Pancreas (tissue), 10 donors: Measurements from ENCODE around the gene CLSTN3. TPM values are rescaled to one million over a fixed set of nuclear protein-coding genes. Genes with fewer than 3 reads are reported as not detected.
A peak's percentile ranks its signal among the peaks of the same experiment; 100 is the strongest.

ENCODE experiments used
- ATAC-seq, 4 donors: fragments of 200-7000 bp; cut with Tn5 transposase; one replicate each; pipeline versions ENCODE4 v1.8.0 to v1.9.1; 2020; ENCODE audit warnings: mild to moderate bottlenecking in 4 of 4, moderate library complexity in 4 of 4
- DNase-seq, 6 donors: peaks; one replicate each; pipeline ENCODE4 v3.0.0-alpha.2; 2020
- FAIRE-seq: peaks from 2 replicates; lab custom pipeline; 2012; peaks lifted over from hg19 to GRCh38; lab: Jason Lieb, UNC
- H3K27ac ChIP-seq, 4 donors: fragments of 200-600 bp; sonication (generic); 1 replicate in 3 of 4; 2 replicates in 1 of 4; pipeline versions ENCODE4 v1.5.0 to v1.8.0; 2020
- H3K27me3 ChIP-seq, 4 donors: fragments of 200-600 bp; one replicate each; pipeline ENCODE4 v1.8.0; 2021
- H3K36me3 ChIP-seq, 3 donors: fragments of 200-600 bp; sonication (generic) in 1 of 3; one replicate each; pipeline versions ENCODE4 v1.5.0 to v1.8.0; 2020 to 2021
- H3K4me1 ChIP-seq, 3 donors: fragments of 200-600 bp; one replicate each; pipeline ENCODE4 v1.8.0; 2021
- H3K4me3 ChIP-seq, 4 donors: fragments of 200-600 bp; sonication (generic) in 2 of 4; one replicate each; pipeline versions ENCODE4 v1.5.0 to v1.8.0; 2020 to 2021
- H3K9me3 ChIP-seq, 4 donors: fragments of 200-600 bp; one replicate each; pipeline ENCODE4 v1.8.0; 2021
- WGBS, 2 donors: extraction: QIAGEN DNeasy Blood & Tissue Kit; methylation state at CpG; one replicate each; pipeline ENCODE4 v1.1.7; 2013; 5-methylcytosine and 5-hydroxymethylcytosine counted together
- intact Hi-C, 3 donors: fragments of 100-400 bp; cut with DNase I; formaldehyde crosslinking; loops; one replicate each; pipeline versions ENCODE4 v1.11.1 to v1.14.2; 2022
- polyA plus RNA-seq, 2 donors: library from polyadenylated mRNA; stranded (reverse); fragments of 200-250 nt; gene quantifications; one replicate each; pipeline ENCODE4 v1.2.3, GENCODE V29; 2013
- total RNA-seq, 6 donors: library from RNA; stranded (reverse); fragmentation: NEBNext Ultra II Directional in 4 of 6; extraction: Animal tissue kit (Norgen Biotek cat#: 25700) in 4 of 6; gene quantifications; one replicate each; pipeline versions ENCODE4 v1.2.1 to v1.2.4, GENCODE V29; 2021 to 2023
- TF ChIP-seq, protein P1 (sequence below), 4 donors: fragments of 200-600 bp; sonication (generic) in 3 of 4; IDR thresholded peaks; one replicate each; pipeline versions ENCODE4 v1.5.0 to v1.8.0; 2021; ENCODE audit warnings: antibody characterized with exemption in 4 of 4
- donor health status: healthy with polysubstance abuse.
- donor health status: DM: no; HTN: no; CAD: no; lungs with moderate emphysema.
- donor health status: DM: no; HTN: no; CAD: no.
- donor health status: control.
- donor health status: control.
- donor health status: Bipolar disorder and iron deficiency.
- donor health status: DM: yes; HTN: yes; CAD: no.
- donor health status: DM: no; HTN: no; CAD: no.
- donor health status: DM: no; HTN: no; CAD: no.
- donor health status: DM: yes; HTN: yes; CAD: no.

The CLSTN3 gene
- total and polyA plus RNA-seq, 8 donors = 7.8 to 26.2 (median 18.0) TPM

DNA sequence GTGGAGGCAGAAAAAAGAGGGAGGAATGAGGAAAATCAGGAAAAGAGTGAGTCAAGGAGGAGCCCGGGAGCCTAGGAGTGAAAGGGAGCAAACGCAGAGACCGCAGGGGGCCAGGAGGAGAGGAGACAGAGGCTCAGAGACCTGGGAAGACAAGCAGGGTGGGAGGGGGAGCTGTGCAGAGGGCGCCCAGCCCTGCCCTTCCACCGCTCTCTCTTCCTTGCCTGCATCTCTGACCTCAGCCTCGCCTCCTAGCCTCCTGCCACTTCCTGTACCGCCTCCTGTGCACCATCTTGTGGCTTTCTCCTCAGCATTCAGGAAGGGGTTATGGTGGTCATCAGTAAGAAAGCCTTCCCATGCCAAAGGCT, 1.3 kb downstream of the CLSTN3 start:
- H3K4me1 ChIP-seq = peaks cover 0 to 6% (median 5%) of the 10 kb centered on the region in 3 donors
- no peaks in the 10 kb centered on the region for H3K27me3 ChIP-seq
- peak overlapping the region in 2 of 4 donors; percentile 73 to 74 for H3K4me3 ChIP-seq
- peaks cover 0 to 4% (median 0%) of the 10 kb centered on the region in 3 donors for H3K36me3 ChIP-seq
- intact Hi-C loops = no loop called here
- FAIRE-seq (no peak), DNase-seq (no peak), ATAC-seq (no peak)
- no peak overlapping the region for H3K27ac ChIP-seq
- 40 to 56% methylated on average over 6 to 7 of the region's 7 CpGs for WGBS, 2 donors
- H3K9me3 ChIP-seq = no peaks in the 10 kb centered on the region
- TF ChIP-seq, protein P1, sequence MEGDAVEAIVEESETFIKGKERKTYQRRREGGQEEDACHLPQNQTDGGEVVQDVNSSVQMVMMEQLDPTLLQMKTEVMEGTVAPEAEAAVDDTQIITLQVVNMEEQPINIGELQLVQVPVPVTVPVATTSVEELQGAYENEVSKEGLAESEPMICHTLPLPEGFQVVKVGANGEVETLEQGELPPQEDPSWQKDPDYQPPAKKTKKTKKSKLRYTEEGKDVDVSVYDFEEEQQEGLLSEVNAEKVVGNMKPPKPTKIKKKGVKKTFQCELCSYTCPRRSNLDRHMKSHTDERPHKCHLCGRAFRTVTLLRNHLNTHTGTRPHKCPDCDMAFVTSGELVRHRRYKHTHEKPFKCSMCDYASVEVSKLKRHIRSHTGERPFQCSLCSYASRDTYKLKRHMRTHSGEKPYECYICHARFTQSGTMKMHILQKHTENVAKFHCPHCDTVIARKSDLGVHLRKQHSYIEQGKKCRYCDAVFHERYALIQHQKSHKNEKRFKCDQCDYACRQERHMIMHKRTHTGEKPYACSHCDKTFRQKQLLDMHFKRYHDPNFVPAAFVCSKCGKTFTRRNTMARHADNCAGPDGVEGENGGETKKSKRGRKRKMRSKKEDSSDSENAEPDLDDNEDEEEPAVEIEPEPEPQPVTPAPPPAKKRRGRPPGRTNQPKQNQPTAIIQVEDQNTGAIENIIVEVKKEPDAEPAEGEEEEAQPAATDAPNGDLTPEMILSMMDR (IDR thresholded peaks at IDR 0.05) = no peak

DNA sequence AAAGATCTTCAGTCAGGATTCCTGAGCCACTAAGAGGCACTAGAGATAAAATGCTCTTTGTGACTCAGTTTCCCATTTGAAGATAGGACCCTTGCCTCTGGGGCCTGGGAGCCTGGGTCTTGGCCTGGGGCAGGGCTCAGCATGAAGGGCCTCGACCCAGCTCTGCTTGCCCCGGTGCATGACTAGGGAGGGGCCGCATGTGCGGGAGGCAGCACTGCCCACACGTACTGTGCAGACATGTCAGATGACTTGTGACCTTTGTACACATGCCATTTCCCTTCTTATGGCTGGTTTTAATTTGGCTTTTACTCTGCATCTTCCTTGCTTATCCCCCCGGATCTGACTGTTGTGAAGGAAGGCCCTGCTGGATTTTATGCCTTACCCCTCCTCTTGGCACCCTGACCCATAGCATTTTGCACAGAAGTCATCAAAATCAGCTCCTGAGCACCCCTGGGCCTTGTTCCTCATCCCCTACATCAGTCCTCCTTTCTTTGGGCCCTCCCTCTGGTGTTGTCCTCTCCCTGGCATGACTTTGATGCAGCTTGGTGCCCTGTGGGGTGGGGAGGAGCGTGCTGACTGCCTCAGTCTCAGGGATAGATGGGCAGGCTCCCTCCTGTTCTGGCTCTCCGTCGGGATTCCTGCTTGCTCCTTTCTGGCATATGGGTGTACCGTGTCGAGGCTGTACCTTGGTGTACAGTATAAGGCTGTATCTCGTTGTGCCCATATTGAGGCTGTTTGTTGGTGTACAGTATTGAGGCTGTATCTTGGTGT, 4.4 kb downstream of the CLSTN3 start:
- no peaks in the 10 kb centered on the region for H3K9me3 ChIP-seq
- peaks cover 0 to 1% (median 0%) of the 10 kb centered on the region in 3 donors for H3K4me1 ChIP-seq
- H3K4me3 ChIP-seq = no peak overlapping the region
- H3K27me3 ChIP-seq = no peaks in the 10 kb centered on the region
- TF ChIP-seq, protein P1 (IDR thresholded peaks at IDR 0.05) = no peak
- WGBS, 2 donors = 84 to 88% methylated on average over 12 of the region's 12 CpGs
- DNase-seq = no peak
- FAIRE-seq = no peak
- ATAC-seq = no peak
- peaks cover 0 to 10% (median 0%) of the 10 kb centered on the region in 3 donors for H3K36me3 ChIP-seq
- H3K27ac ChIP-seq = no peak overlapping the region
- intact Hi-C loops = no loop called here

DNA sequence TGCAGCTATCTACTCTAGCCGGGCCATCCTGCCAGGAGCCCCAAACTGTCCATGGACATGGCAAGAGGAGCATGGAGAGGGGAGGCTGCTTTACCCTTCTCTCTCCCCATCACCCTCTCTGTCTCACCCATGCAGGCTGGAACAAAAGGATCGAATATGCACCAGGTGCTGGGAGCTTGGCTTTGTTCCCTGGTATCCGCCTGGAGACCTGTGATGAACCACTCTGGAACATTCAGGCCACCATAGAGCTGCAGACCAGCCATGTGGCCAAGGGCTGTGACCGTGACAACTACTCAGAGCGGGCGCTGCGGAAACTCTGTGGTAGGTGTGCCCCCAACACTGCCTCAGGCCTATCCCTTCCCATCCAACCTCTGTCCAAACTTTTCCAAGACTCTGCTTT, 5.9 kb downstream of the CLSTN3 start:
- no peak overlapping the region for H3K4me3 ChIP-seq
- no peak for ATAC-seq
- H3K9me3 ChIP-seq = no peaks in the 10 kb centered on the region
- H3K4me1 ChIP-seq = no peaks in the 10 kb centered on the region
- TF ChIP-seq, protein P1 (IDR thresholded peaks at IDR 0.05) = no peak
- no peak overlapping the region for H3K27ac ChIP-seq
- no peak for FAIRE-seq
- peaks cover 0 to 10% (median 0%) of the 10 kb centered on the region in 3 donors for H3K36me3 ChIP-seq
- 88 to 89% methylated on average over 7 of the region's 7 CpGs for WGBS, 2 donors
- intact Hi-C loops = no loop called here
- no peak for DNase-seq
- H3K27me3 ChIP-seq = no peaks in the 10 kb centered on the region

DNA sequence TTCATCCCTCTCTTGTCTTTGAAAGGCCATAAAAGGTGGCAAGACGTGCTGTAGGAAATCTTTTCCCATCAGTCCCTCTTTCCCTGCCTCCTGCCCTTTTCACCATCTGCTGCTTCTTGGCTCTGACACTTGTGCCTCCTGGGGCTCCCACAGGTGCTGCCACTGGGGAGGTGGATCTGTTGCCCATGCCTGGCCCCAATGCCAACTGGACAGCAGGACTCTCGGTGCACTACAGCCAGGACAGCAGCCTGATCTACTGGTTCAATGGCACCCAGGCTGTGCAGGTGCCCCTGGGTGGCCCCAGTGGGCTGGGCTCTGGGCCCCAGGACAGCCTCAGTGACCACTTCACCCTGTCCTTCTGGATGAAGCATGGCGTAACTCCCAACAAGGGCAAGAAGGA, 6.5 kb downstream of the CLSTN3 start:
- TF ChIP-seq, protein P1 (IDR thresholded peaks at IDR 0.05) = no peak
- no peaks in the 10 kb centered on the region for H3K9me3 ChIP-seq
- WGBS, 2 donors = 88 to 89% methylated on average over 3 of the region's 3 CpGs
- H3K4me1 ChIP-seq = no peaks in the 10 kb centered on the region
- H3K27ac ChIP-seq = no peak overlapping the region
- no peak for DNase-seq
- no peak for ATAC-seq
- no peak overlapping the region for H3K4me3 ChIP-seq
- H3K36me3 ChIP-seq = peaks cover 0 to 10% (median 0%) of the 10 kb centered on the region in 3 donors
- FAIRE-seq = no peak
- no peaks in the 10 kb centered on the region for H3K27me3 ChIP-seq
- intact Hi-C loops = no loop called here

DNA sequence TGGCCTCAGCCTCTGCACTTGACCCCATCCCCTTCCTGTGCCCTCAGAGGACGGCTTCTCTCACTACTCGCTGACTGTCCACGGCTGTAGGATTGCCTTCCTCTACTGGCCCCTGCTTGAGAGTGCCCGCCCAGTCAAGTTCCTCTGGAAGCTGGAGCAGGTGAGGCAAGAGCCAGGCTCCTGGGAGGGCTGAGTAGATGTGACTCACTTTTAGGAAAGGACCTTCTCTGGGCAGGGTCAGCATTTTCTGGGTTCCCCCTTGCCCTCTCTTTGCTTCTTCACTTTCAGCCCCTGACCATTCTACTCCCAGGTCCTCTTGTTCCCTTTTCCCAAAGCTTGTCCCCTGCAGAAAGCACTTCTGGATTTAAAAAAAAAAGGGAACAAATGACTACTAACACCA, 7.7 kb downstream of the CLSTN3 start:
- Histone ChIP-seq H3K4me1 (no peaks in the 10 kb centered on the region), H3K4me3 (no peak overlapping the region), H3K9me3 (no peaks in the 10 kb centered on the region), H3K36me3 (peaks cover 0 to 13% (median 0%) of the 10 kb centered on the region in 3 donors), H3K27ac (no peak overlapping the region), H3K27me3 (no peaks in the 10 kb centered on the region)
- ATAC-seq (no peak), DNase-seq (no peak), FAIRE-seq (no peak)
- 82 to 94% methylated on average over 4 of the region's 4 CpGs for WGBS, 2 donors
- TF ChIP-seq, protein P1 (IDR thresholded peaks at IDR 0.05) = no peak
- intact Hi-C loops = no loop called here
